H9 (cell line): ENCODE results near the gene USP53. TPM values are rescaled to one million over a fixed set of nuclear protein-coding genes. Genes with fewer than 3 reads are reported as not detected.

ENCODE experiments used
- DNase-seq: peaks from one replicate; pipeline ENCODE4 v3.0.0-alpha.2; 2017
- H2AFZ ChIP-seq: one replicate; pipeline ENCODE4 v1.6.1; 2013; ENCODE audit warnings: mild to moderate bottlenecking, low read length, control low read depth, moderate library complexity
- H2AK5ac ChIP-seq: 2 replicates; pipeline ENCODE4 v1.6.1; 2013; ENCODE audit warnings: low read length, control low read depth, mixed read lengths; ENCODE audit not compliant: insufficient read length
- H2BK120ac ChIP-seq: one replicate; pipeline ENCODE4 v1.6.1; 2013; ENCODE audit warnings: low read depth, mild to moderate bottlenecking, low read length, control low read depth, inconsistent platforms; ENCODE audit not compliant: poor library complexity, severe bottlenecking
- H2BK12ac ChIP-seq: 2 replicates; pipeline ENCODE4 v1.6.1; 2013; ENCODE audit warnings: low read length, control low read depth, mixed read lengths, low read depth; ENCODE audit not compliant: insufficient read length
- H2BK15ac ChIP-seq: 2 replicates; pipeline ENCODE4 v1.6.1; 2013; ENCODE audit warnings: low read depth, low read length, control low read depth
- H2BK20ac ChIP-seq: one replicate; pipeline ENCODE4 v1.6.1; 2013; ENCODE audit warnings: low read depth, mild to moderate bottlenecking, low read length, control low read depth, inconsistent platforms; ENCODE audit not compliant: poor library complexity, severe bottlenecking
- H2BK5ac ChIP-seq: 2 replicates; pipeline ENCODE4 v1.6.1; 2013; ENCODE audit warnings: low read length, control low read depth, mixed read lengths; ENCODE audit not compliant: insufficient read length
- H3K14ac ChIP-seq: 2 replicates; pipeline ENCODE4 v1.6.1; 2013; ENCODE audit warnings: low read length, control low read depth; ENCODE audit not compliant: insufficient read depth
- H3K18ac ChIP-seq: 2 replicates; pipeline ENCODE4 v1.6.1; 2013; ENCODE audit warnings: low read depth, mild to moderate bottlenecking, mixed read lengths, low read length, control low read depth; ENCODE audit not compliant: insufficient read length
- H3K23ac ChIP-seq: 2 replicates; pipeline ENCODE4 v1.6.1; 2013; ENCODE audit warnings: low read length, control low read depth, mixed read lengths, low read depth; ENCODE audit not compliant: insufficient read length
- H3K23me2 ChIP-seq: 2 replicates; pipeline ENCODE4 v1.6.1; 2013; ENCODE audit warnings: low read depth, mild to moderate bottlenecking, mixed read lengths, low read length, control low read depth; ENCODE audit not compliant: insufficient read length, poor library complexity, severe bottlenecking
- H3K27ac ChIP-seq: 2 replicates; pipeline ENCODE4 v1.5.1; 2013; ENCODE audit warnings: low read length, control low read depth, mixed read lengths, low read depth; ENCODE audit not compliant: insufficient read length
- H3K27me3 ChIP-seq: 2 replicates; pipeline ENCODE4 v1.6.1; 2013; ENCODE audit warnings: low read length, control low read depth, inconsistent platforms; ENCODE audit not compliant: insufficient read depth
- H3K4ac ChIP-seq: 2 replicates; pipeline ENCODE4 v1.6.1; 2013; ENCODE audit warnings: low read depth, mild to moderate bottlenecking, control low read depth, inconsistent platforms, low read length, moderate library complexity
- H3K4me1 ChIP-seq: 2 replicates; pipeline ENCODE4 v1.6.1; 2013; ENCODE audit warnings: low read length, control low read depth, inconsistent platforms; ENCODE audit not compliant: insufficient read depth
- H3K4me2 ChIP-seq: 2 replicates; pipeline ENCODE4 v1.6.1; 2013; ENCODE audit warnings: low read length, control low read depth, mixed read lengths; ENCODE audit not compliant: insufficient read length, insufficient read depth
- H3K56ac ChIP-seq: 2 replicates; pipeline ENCODE4 v1.6.1; 2013; ENCODE audit warnings: low read depth, mild to moderate bottlenecking, mixed read lengths, low read length, control low read depth; ENCODE audit not compliant: insufficient read length
- H3K79me1 ChIP-seq: 2 replicates; pipeline ENCODE4 v1.6.1; 2013; ENCODE audit warnings: low read depth, mild to moderate bottlenecking, moderate library complexity, low read length, control low read depth, inconsistent platforms; ENCODE audit not compliant: insufficient read depth, poor library complexity, severe bottlenecking
- H3K79me2 ChIP-seq: 2 replicates; pipeline ENCODE4 v1.6.1; 2013; ENCODE audit warnings: low read length, control low read depth, inconsistent platforms; ENCODE audit not compliant: insufficient read depth
- H3K9ac ChIP-seq: 2 replicates; pipeline ENCODE4 v1.6.1; 2013; ENCODE audit warnings: low read length, control low read depth, mixed read lengths; ENCODE audit not compliant: insufficient read length; ENCODE audit errors: extremely low read depth
- H3K9me3 ChIP-seq: one replicate; pipeline ENCODE4 v1.6.1; 2013; ENCODE audit warnings: low read depth, low read length, inconsistent platforms; ENCODE audit not compliant: control insufficient read depth
- H3T11ph ChIP-seq: one replicate; pipeline ENCODE4 v1.6.1; 2013; ENCODE audit warnings: mild to moderate bottlenecking, low read length, control low read depth, inconsistent platforms
- H4K20me1 ChIP-seq: one replicate; pipeline ENCODE4 v1.6.1; 2013; ENCODE audit not compliant: control insufficient read depth, insufficient read length, insufficient read depth
- H4K5ac ChIP-seq: 2 replicates; pipeline ENCODE4 v1.6.1; 2013; ENCODE audit warnings: low read depth, mild to moderate bottlenecking, mixed read lengths, low read length, control low read depth; ENCODE audit not compliant: insufficient read length
- H4K8ac ChIP-seq: replicated peaks from 2 replicates; pipeline ENCODE4 v1.6.1; 2013; ENCODE audit warnings: low read length, control low read depth, mixed read lengths, low read depth; ENCODE audit not compliant: insufficient read length
- H4K91ac ChIP-seq: 2 replicates; pipeline ENCODE4 v1.6.1; 2013; ENCODE audit warnings: low read depth, mild to moderate bottlenecking, moderate library complexity, mixed read lengths, low read length, control low read depth; ENCODE audit not compliant: insufficient read length
- H3K27ac Mint-ChIP-seq, 3 experiments: 2 replicates in 2 of 3; 3 replicates in 1 of 3; pipeline ENCODE4 v1.8.0; 2020 to 2021; ENCODE audit warnings: mixed read lengths in 3 of 3, mild to moderate bottlenecking in 1 of 3, moderate library complexity in 1 of 3
- H3K27me3 Mint-ChIP-seq: 2 replicates; pipeline ENCODE4 v1.8.0; 2021; ENCODE audit warnings: low read depth, mild to moderate bottlenecking, moderate library complexity, mixed read lengths
- H3K36me3 Mint-ChIP-seq, 3 experiments: 2 replicates in 2 of 3; 3 replicates in 1 of 3; pipeline ENCODE4 v1.8.0; 2020 to 2021; ENCODE audit warnings: low read depth in 3 of 3, mixed read lengths in 3 of 3; ENCODE audit not compliant: insufficient read depth in 1 of 3
- H3K4me1 Mint-ChIP-seq, 2 experiments: 2 replicates each; pipeline ENCODE4 v1.8.0; 2020; ENCODE audit warnings: mixed read lengths in 2 of 2
- H3K4me3 Mint-ChIP-seq, 2 experiments: 2 replicates in 1 of 2; 3 replicates in 1 of 2; pipeline ENCODE4 v1.8.0; 2020 to 2021; ENCODE audit warnings: mild to moderate bottlenecking in 2 of 2, mixed read lengths in 2 of 2, moderate library complexity in 1 of 2
- H3K9me3 Mint-ChIP-seq, 2 experiments: 2 replicates in 1 of 2; 3 replicates in 1 of 2; pipeline ENCODE4 v1.8.0; 2020; ENCODE audit warnings: mild to moderate bottlenecking in 2 of 2, mixed read lengths in 2 of 2, moderate library complexity in 1 of 2
- CTCF ChIP-seq: fragments of 200-600 bp; sonication (generic); conservative IDR thresholded peaks from 3 replicates; pipeline ENCODE4 v1.8.0; 2021; ENCODE audit warnings: antibody characterized with exemption, mild to moderate bottlenecking
- WGBS: extraction: QIAGEN DNeasy Blood & Tissue Kit; methylation state at CpG from one replicate; pipeline ENCODE4 v1.1.7; 2013; ENCODE audit warnings: missing lambda C conversion rate, low lambda C conversion rate, mixed read lengths; ENCODE audit not compliant: insufficient read length; ENCODE audit errors: extremely low coverage; 5-methylcytosine and 5-hydroxymethylcytosine counted together
- total RNA-seq: library from RNA; stranded (reverse); gene quantifications from 2 replicates; pipeline ENCODE4 v1.2.1, GENCODE V29; 2021

USP53 gene
- total RNA-seq, 1 experiment from 2014 or later = 18.4 TPM

GRCh38 chr4:119229908-119230687 is 17.6 kb downstream of the USP53 start:
- no peak overlapping the region for H3K4me2 ChIP-seq
- no peak overlapping the region for H2BK120ac ChIP-seq
- H2BK12ac ChIP-seq = no peak overlapping the region
- no peak for DNase-seq
- Mint-ChIP-seq H3K9me3 (no peaks in the 10 kb centered on the region; a peak in 1 of 5 replicates), H3K27me3 (no peaks in the 10 kb centered on the region), H3K4me1 (peaks cover 0 to 7% of the 10 kb centered on the region in 2 experiments; a peak in 2 of 4 replicates), H3K4me3 (no peak overlapping the region), H3K36me3 (peaks cover 0 to 11% (median 6%) of the 10 kb centered on the region in 3 experiments; a peak in 4 of 7 replicates), H3K27ac (peak overlapping the region in 1 of 3 experiments; percentile 52; a peak in 1 of 7 replicates)
- no peaks in the 10 kb centered on the region for H3K23me2 ChIP-seq
- no peak overlapping the region for H2BK15ac ChIP-seq
- H3K23ac ChIP-seq = no peak overlapping the region
- H2BK5ac ChIP-seq = no peak overlapping the region
- H2BK20ac ChIP-seq = no peak overlapping the region
- no peak overlapping the region for H2AK5ac ChIP-seq
- H3K27ac ChIP-seq = no peak overlapping the region
- H3K9ac ChIP-seq = no peak overlapping the region
- H4K91ac ChIP-seq = no peak overlapping the region
- H3K4ac ChIP-seq = no peak overlapping the region
- no peak overlapping the region for H2AFZ ChIP-seq
- no peak overlapping the region for H4K8ac ChIP-seq
- WGBS = no CpG with 5 or more reads among the region's 4 CpGs
- H3K27me3 ChIP-seq = no peaks in the 10 kb centered on the region
- no peak overlapping the region for H3T11ph ChIP-seq
- no peak overlapping the region for H3K18ac ChIP-seq
- H3K4me1 ChIP-seq = no peaks in the 10 kb centered on the region
- no peaks in the 10 kb centered on the region for H3K79me1 ChIP-seq
- TF ChIP-seq CTCF = no peak
- H3K9me3 ChIP-seq = no peaks in the 10 kb centered on the region
- no peaks in the 10 kb centered on the region for H3K79me2 ChIP-seq
- no peak overlapping the region for H3K14ac ChIP-seq
- no peak overlapping the region for H4K5ac ChIP-seq
- H4K20me1 ChIP-seq = no peaks in the 10 kb centered on the region
- no peak overlapping the region for H3K56ac ChIP-seq
